Gastrocnemius medialis (tissue), 4 donors: ENCODE results near the gene COL20A1. TPM values are rescaled to one million over a fixed set of nuclear protein-coding genes. Genes with fewer than 3 reads are reported as not detected.

Source experiments
- ATAC-seq, 2 donors: fragments of 150-250 bp; one replicate each; pipeline ENCODE4 v1.9.1; 2016
- DNase-seq, 2 donors: peaks; one replicate each; pipeline ENCODE4 v3.0.0-alpha.2; 2019
- H3K27ac ChIP-seq, 4 donors: fragments of 200-600 bp; sonication (generic); 1 replicate in 1 of 4; 2 replicates in 3 of 4; pipeline ENCODE4 v1.5.1; 2016 to 2018; ENCODE audit warnings: mild to moderate bottlenecking in 2 of 4, moderate library complexity in 1 of 4
- H3K27me3 ChIP-seq, 3 donors: fragments of 200-600 bp; sonication (generic) in 2 of 3; 1 replicate in 1 of 3; 2 replicates in 2 of 3; pipeline versions ENCODE4 v1.5.1 to v1.6.0; 2016 to 2019; ENCODE audit warnings: mild to moderate bottlenecking in 1 of 3, moderate library complexity in 1 of 3
- H3K36me3 ChIP-seq, 2 donors: fragments of 200-600 bp; sonication (generic) in 1 of 2; one replicate each; pipeline ENCODE4 v1.5.1; 2017 to 2018
- H3K4me1 ChIP-seq, 2 donors: fragments of 200-600 bp; sonication (generic) in 1 of 2; one replicate each; pipeline ENCODE4 v1.5.1; 2016 to 2017; ENCODE audit warnings: mild to moderate bottlenecking in 2 of 2
- H3K4me3 ChIP-seq, 4 donors: fragments of 200-600 bp; sonication (generic) in 3 of 4; 1 replicate in 1 of 4; 2 replicates in 3 of 4; pipeline ENCODE4 v1.5.1; 2016 to 2019; ENCODE audit warnings: mild to moderate bottlenecking in 2 of 4
- H3K9me3 ChIP-seq, 3 donors: fragments of 200-600 bp; sonication (generic) in 2 of 3; 1 replicate in 1 of 3; 2 replicates in 2 of 3; pipeline ENCODE4 v1.5.1; 2016 to 2019
- CTCF ChIP-seq, 5 experiments: fragments of 450-650 bp in 3 of 5; fragments of 200-600 bp in 2 of 5; sonication (generic) in 2 of 5; IDR thresholded peaks in 4 of 5; conservative IDR thresholded peaks in 1 of 5; 1 replicate in 4 of 5; 2 replicates in 1 of 5; pipeline ENCODE4 v1.5.1; 2016 to 2019; ENCODE audit warnings: antibody characterized with exemption in 5 of 5, mild to moderate bottlenecking in 3 of 5, moderate library complexity in 3 of 5
- POLR2A ChIP-seq, 2 donors: fragments of 450-650 bp; IDR thresholded peaks; one replicate each; pipeline ENCODE4 v1.6.1; 2017; ENCODE audit warnings: antibody characterized with exemption in 2 of 2, mild to moderate bottlenecking in 2 of 2, moderate library complexity in 2 of 2
- in situ Hi-C, 4 donors: fragments of 200-750 bp; cut with MboI; loops; one replicate each; pipeline versions ENCODE4 v1.15.0 to v1.8.0; 2017; ENCODE audit warnings: low sequenced_read_pairs in 4 of 4
- intact Hi-C: fragments of 100-400 bp; cut with DNase I; formaldehyde crosslinking; loops from one replicate; pipeline ENCODE4 v1.15.1; 2023; ENCODE audit warnings: low total_unique reads
- total RNA-seq, 4 donors: library from RNA; depleted of rRNA; stranded (reverse); fragments of >200 nt; gene quantifications; one replicate each; pipeline versions ENCODE4 v1.1.0 to v1.2.3, GENCODE V29; 2016

COL20A1 gene
- total RNA-seq, 4 donors from 2014 or later, result 0.23 TPM; not detected in 3

GRCh38 chr20:63306673-63307537 lies 13.9 kb downstream of the COL20A1 start:
- no peak overlapping the region for H3K4me3 ChIP-seq
- peaks cover 36 to 48% (median 44%) of the 10 kb centered on the region in 3 donors for H3K27me3 ChIP-seq
- H3K27ac ChIP-seq, result no peak overlapping the region
- H3K4me1 ChIP-seq, result no peaks in the 10 kb centered on the region
- TF ChIP-seq POLR2A (IDR thresholded peaks at IDR 0.05) (no peak), CTCF (IDR thresholded peaks at IDR 0.05 in 4 of 5, conservative IDR thresholded peaks at IDR 0.05 in 1 of 5) (no peak)
- in situ Hi-C loops (no loop called here), intact Hi-C loops (no loop called here)
- no peaks in the 10 kb centered on the region for H3K36me3 ChIP-seq
- no peak for ATAC-seq
- H3K9me3 ChIP-seq, result no peaks in the 10 kb centered on the region
- no peak for DNase-seq

- in situ Hi-C loops, result no loop called here
- intact Hi-C loops, result loop anchor here (2.0 kb wide), 1 partner anchor 73 kb away; no protein-coding TSS in a partner anchor
- H3K27ac ChIP-seq, result no peak overlapping the region
- H3K36me3 ChIP-seq, result no peaks in the 10 kb centered on the region
- no peaks in the 10 kb centered on the region for H3K4me1 ChIP-seq
- TF ChIP-seq CTCF (IDR thresholded peaks at IDR 0.05 in 4 of 5, conservative IDR thresholded peaks at IDR 0.05 in 1 of 5), result no peak
- TF ChIP-seq POLR2A (IDR thresholded peaks at IDR 0.05), result no peak
- ATAC-seq (no peak), DNase-seq (no peak)
- H3K4me3 ChIP-seq, result no peak overlapping the region
- H3K27me3 ChIP-seq, result peaks cover 36 to 48% (median 39%) of the 10 kb centered on the region in 3 donors
- no peaks in the 10 kb centered on the region for H3K9me3 ChIP-seq
Measured at GRCh38 chr20:63307538-63308217, 14.7 kb downstream of the COL20A1 start.

- no peak for DNase-seq
Measured at GRCh38 chr20:63308218-63308911, 15.4 kb downstream of the COL20A1 start.

More at GRCh38 chr20:63308218-63308911, 15.4 kb downstream of the COL20A1 start:
- TF ChIP-seq POLR2A (IDR thresholded peaks at IDR 0.05), result no peak
- no peak for TF ChIP-seq CTCF (IDR thresholded peaks at IDR 0.05 in 4 of 5, conservative IDR thresholded peaks at IDR 0.05 in 1 of 5)
- in situ Hi-C loops (no loop called here), intact Hi-C loops (loop anchor here (2.0 kb wide), 1 partner anchor 72 kb away; no protein-coding TSS in a partner anchor)
- no peak for ATAC-seq
- H3K9me3 ChIP-seq, result no peaks in the 10 kb centered on the region
- no peaks in the 10 kb centered on the region for H3K4me1 ChIP-seq
- no peaks in the 10 kb centered on the region for H3K36me3 ChIP-seq
- H3K27ac ChIP-seq, result no peak overlapping the region
- no peak overlapping the region for H3K4me3 ChIP-seq
- H3K27me3 ChIP-seq, result peaks cover 36 to 48% (median 39%) of the 10 kb centered on the region in 3 donors
